HL-60 (cell line): Measurements from ENCODE around the gene KRT82.

Experiments
- GABPA ChIP-seq: IDR thresholded peaks from 2 replicates; pipeline ENCODE4 v1.6.1; 2012; ENCODE audit warnings: low read depth
- POLR2AphosphoS5 ChIP-seq: IDR thresholded peaks from 2 replicates; pipeline ENCODE4 v1.6.1; 2012; ENCODE audit warnings: low read depth
- TF ChIP-seq, protein P1 (sequence below): IDR thresholded peaks from one replicate; pipeline ENCODE4 v1.5.1; 2011; ENCODE audit warnings: low read length, control low read depth, inconsistent platforms; ENCODE audit not compliant: insufficient read depth
- TF ChIP-seq, protein P2 (sequence below): IDR thresholded peaks from 2 replicates; pipeline ENCODE4 v1.6.1; 2012; ENCODE audit warnings: low read depth; ENCODE audit not compliant: insufficient replicate concordance

DNA sequence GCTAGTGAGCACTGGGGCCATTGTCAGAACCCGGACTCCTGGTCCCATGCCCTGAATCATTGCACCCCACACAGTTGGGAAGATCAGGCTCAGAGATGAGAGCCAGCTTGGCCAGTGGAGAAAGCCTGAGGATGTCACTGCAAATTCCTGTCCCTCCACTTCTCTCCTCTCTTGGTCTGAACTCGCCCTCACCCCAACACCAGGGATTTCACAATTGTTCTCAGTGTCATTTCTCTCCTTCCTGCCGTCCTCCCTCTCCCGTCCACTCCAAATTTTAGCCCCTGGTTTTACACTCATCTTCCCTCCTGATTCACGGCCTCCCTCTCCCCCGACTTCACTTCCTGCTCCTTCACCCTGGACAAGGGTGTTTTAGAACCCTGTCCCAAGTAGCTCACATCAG is 16.9 kb upstream of the KRT82 start:
- TF ChIP-seq, protein P1, sequence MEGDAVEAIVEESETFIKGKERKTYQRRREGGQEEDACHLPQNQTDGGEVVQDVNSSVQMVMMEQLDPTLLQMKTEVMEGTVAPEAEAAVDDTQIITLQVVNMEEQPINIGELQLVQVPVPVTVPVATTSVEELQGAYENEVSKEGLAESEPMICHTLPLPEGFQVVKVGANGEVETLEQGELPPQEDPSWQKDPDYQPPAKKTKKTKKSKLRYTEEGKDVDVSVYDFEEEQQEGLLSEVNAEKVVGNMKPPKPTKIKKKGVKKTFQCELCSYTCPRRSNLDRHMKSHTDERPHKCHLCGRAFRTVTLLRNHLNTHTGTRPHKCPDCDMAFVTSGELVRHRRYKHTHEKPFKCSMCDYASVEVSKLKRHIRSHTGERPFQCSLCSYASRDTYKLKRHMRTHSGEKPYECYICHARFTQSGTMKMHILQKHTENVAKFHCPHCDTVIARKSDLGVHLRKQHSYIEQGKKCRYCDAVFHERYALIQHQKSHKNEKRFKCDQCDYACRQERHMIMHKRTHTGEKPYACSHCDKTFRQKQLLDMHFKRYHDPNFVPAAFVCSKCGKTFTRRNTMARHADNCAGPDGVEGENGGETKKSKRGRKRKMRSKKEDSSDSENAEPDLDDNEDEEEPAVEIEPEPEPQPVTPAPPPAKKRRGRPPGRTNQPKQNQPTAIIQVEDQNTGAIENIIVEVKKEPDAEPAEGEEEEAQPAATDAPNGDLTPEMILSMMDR = no peak
- TF ChIP-seq, protein P2, sequence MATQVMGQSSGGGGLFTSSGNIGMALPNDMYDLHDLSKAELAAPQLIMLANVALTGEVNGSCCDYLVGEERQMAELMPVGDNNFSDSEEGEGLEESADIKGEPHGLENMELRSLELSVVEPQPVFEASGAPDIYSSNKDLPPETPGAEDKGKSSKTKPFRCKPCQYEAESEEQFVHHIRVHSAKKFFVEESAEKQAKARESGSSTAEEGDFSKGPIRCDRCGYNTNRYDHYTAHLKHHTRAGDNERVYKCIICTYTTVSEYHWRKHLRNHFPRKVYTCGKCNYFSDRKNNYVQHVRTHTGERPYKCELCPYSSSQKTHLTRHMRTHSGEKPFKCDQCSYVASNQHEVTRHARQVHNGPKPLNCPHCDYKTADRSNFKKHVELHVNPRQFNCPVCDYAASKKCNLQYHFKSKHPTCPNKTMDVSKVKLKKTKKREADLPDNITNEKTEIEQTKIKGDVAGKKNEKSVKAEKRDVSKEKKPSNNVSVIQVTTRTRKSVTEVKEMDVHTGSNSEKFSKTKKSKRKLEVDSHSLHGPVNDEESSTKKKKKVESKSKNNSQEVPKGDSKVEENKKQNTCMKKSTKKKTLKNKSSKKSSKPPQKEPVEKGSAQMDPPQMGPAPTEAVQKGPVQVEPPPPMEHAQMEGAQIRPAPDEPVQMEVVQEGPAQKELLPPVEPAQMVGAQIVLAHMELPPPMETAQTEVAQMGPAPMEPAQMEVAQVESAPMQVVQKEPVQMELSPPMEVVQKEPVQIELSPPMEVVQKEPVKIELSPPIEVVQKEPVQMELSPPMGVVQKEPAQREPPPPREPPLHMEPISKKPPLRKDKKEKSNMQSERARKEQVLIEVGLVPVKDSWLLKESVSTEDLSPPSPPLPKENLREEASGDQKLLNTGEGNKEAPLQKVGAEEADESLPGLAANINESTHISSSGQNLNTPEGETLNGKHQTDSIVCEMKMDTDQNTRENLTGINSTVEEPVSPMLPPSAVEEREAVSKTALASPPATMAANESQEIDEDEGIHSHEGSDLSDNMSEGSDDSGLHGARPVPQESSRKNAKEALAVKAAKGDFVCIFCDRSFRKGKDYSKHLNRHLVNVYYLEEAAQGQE = no peak
- TF ChIP-seq GABPA (no peak), POLR2AphosphoS5 (no peak)
